DND-41 (cell line): ENCODE measurements around the gene BMP5.

Experiments used
- EZH2 ChIP-seq: IDR thresholded peaks from 3 replicates; pipeline ENCODE4 v1.6.1; 2012; ENCODE audit warnings: borderline replicate concordance, low read depth, mild to moderate bottlenecking, moderate library complexity, low read length, inconsistent platforms; ENCODE audit not compliant: severe bottlenecking
- TF ChIP-seq, protein P1 (sequence below): IDR thresholded peaks from 2 replicates; pipeline ENCODE4 v1.5.1; 2012; ENCODE audit warnings: borderline replicate concordance, low read length, moderate library complexity, mild to moderate bottlenecking; ENCODE audit not compliant: poor library complexity, severe bottlenecking; ENCODE audit errors: extremely low read depth

DNA sequence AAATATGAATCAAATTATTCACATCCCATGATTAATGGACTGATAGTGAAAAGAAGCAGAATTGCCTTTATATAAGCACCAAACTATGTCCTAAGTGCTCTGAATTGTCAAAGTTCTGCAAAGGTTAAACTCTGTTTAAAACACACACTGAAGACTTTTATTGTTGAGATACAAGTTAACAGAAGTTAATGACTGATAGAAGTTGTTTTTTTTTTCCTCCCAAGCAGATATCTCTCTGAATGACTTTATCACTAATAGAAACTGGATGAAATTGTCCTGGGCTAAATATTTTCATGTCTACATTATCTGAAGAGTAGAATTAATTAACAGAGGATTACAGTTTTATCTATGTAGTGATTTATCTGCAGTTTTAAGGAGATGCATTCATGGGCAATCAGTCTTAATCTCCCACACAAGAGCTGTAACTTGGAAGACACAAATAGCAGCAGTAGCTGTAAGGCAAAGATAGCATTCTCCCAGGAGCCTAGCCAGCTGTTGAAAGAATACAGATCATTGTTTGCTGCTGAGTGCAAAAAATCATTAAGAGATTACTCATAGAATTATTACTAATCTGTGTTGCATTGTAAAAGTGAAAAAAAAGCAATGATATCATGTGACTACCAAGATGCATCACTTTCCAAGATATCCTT lies 49.9 kb downstream of the BMP5 start:
- TF ChIP-seq, protein P1, sequence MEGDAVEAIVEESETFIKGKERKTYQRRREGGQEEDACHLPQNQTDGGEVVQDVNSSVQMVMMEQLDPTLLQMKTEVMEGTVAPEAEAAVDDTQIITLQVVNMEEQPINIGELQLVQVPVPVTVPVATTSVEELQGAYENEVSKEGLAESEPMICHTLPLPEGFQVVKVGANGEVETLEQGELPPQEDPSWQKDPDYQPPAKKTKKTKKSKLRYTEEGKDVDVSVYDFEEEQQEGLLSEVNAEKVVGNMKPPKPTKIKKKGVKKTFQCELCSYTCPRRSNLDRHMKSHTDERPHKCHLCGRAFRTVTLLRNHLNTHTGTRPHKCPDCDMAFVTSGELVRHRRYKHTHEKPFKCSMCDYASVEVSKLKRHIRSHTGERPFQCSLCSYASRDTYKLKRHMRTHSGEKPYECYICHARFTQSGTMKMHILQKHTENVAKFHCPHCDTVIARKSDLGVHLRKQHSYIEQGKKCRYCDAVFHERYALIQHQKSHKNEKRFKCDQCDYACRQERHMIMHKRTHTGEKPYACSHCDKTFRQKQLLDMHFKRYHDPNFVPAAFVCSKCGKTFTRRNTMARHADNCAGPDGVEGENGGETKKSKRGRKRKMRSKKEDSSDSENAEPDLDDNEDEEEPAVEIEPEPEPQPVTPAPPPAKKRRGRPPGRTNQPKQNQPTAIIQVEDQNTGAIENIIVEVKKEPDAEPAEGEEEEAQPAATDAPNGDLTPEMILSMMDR: no peak
- TF ChIP-seq EZH2: no peak
